M059J (cell line): ENCODE measurements around the gene MINAR2. TPM values are rescaled to one million over a fixed set of nuclear protein-coding genes. Genes with fewer than 3 reads are reported as not detected.

Source experiments
- DNase-seq: peaks from one replicate; pipeline ENCODE4 v3.0.0-alpha.2; 2012; ENCODE audit warnings: low read depth
- total RNA-seq: library from RNA; depleted of rRNA; stranded (reverse); fragments of >200 nt; shearing (Covaris generic); gene quantifications from 2 replicates; pipeline ENCODE4 v1.2.3, GENCODE V29; 2014; rRNA removed

MINAR2 gene, protein sequence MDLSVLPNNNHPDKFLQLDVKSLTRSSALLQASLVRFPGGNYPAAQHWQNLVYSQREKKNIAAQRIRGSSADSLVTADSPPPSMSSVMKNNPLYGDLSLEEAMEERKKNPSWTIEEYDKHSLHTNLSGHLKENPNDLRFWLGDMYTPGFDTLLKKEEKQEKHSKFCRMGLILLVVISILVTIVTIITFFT
- not detected in 2 replicates for total RNA-seq

DNA sequence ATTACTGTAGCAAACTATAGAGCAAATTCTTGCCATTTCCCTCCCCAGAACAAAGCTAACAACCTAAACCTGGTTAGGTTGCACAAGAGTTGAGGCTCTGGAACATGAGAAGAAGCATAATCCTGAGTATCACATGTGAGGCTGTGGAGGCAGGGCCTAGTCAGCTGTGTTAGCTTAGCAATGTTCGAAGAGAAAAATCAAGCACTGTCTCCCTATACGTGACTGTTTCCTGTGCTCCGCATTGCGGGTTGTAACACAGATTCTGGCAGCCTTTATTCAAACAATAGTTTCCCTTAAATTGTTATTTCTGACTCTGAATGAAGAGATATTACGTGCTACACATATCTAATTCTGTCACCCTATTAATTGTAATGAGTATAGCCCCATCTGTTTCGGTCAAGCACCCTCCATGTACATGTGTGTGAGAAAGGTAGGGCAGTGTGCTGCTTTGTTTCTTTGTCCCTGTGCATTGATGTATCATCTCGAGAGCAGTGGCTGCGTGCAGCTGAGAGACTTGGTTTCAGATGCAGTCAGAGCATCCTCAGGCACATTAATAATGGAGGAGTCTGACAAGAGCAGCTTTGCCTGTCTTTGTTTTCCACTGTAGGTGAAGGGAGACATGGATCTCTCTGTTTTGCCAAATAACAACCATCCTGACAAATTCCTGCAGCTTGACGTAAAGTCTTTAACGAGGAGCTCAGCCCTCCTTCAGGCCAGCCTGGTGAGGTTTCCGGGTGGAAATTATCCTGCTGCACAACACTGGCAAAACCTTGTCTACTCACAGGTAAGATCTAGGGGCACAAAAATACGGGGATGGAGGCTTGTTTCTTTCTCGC lies at the start of gene MINAR2:
Gene MINAR2 (plus strand): TSS at position 523 of the 836 bp plus-strand sequence. CDS start 97 bp downstream, at position 620.
- no peak for DNase-seq

GRCh38 chr5:129698661-129699060 lies 49.2 kb upstream of the MINAR2 start:
- no peak for DNase-seq

DNA sequence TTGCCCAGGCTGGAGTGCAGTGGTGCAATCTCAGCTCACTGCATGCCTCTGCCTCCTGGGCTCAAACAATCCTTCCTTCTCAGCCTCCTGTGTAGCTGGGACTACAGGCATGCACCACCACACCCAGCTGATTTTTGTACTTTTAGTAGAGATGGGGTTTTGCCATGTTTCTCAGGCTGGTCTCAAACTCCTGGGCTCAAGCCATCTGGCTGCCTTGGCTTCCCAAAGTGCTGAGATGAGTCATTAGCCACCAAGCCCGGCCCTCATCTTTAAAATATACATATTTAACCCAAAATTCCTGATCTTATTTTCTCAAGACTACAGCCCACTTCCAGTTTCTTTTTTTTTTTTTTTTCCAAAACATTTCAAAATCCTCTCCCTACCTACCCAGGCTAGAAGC lies 31.7 kb upstream of the MINAR2 start:
- no peak for DNase-seq

DNA sequence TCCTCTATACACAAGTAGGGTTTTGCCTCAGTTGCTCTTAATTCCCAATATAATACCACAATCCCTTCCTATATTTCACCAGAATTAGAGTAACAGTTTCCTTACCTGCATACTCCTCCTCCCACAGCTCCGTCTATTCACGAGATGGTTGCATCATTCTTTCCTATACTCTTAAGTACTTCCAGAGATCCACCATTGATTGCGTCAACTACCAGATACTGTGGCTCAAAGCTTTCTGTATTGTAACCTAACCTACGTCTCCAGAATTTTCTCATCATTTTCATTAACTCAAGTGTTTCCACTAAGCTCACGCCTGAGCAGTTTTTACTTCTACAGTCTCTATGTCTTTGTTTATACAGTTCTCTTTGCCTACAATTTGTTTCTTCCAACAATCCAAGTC lies 31.2 kb upstream of the MINAR2 start:
- no peak for DNase-seq

DNA sequence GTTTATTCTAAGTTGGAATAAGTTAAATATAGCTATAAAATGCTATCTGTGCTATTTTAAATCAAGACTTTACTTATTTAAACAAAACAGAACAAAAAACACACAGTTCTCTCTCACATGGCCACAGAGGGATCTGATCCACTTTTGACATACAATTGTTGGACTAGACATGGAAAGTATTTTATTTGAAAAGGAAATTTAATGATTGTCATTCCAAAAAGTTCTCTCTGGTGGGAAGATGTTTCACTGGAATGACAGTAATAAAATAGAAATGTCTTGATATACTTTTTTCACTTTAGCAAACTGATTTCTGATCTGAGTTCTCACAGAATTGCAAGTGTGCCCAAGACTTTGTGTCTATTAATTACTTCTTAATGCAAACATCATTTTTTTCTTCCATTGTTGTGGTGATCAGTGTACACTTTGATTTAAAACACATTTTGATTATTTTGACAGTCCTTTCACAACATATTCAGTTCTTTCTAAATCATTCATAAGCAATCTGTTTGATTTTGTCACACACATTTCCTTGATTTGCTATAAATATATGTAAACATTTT lies 30.1 kb upstream of the MINAR2 start:
- no peak for DNase-seq

GRCh38 chr5:129718471-129719090 lies 29.3 kb upstream of the MINAR2 start:
- DNase-seq: no peak

DNA sequence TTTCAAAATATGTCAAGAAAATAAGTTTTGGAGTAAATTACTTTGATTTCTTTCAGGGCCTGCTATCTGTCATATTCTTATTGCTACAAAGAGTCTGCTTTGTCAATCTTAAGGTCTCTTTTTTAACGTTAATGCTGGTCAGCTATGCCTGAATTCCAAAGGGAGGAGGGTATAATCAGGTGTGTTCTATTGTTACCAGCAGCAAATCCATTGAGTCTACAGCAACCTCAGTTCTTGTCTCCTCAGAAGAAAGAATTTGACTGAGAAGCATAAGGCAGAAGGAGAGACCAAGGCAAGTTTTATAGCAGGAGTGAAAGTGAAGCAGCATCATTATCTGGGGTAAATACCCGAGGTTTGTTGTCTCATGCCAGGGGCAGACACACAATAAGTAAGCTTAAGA lies 23.7 kb upstream of the MINAR2 start:
- DNase-seq: no peak

GRCh38 chr5:129724647-129725046 lies 23.2 kb upstream of the MINAR2 start:
- no peak for DNase-seq

- DNase-seq: no peak
These were observed 8.1 kb upstream of the MINAR2 start for GRCh38 chr5:129739773-129740172.

- no peak for DNase-seq
These were observed 4.2 kb upstream of the MINAR2 start for GRCh38 chr5:129743541-129744187.

DNA sequence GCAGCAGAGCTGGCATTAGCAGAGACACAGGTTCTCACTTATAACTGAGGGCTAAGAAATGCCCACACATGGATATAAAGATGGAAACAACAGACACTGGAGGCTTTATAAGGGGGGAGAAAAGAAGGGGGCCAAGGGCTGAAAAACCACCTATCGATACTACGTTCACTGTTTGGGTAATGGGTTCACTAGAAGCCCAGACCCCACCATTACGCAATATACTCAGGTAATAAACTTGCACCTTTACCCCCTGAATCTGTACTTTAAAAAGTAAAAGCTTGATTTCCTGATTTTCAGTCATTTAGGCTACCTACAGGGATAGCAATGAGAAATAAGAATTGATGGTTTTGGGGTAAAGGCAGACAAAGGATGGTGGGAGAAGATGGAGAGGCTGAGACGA lies 1.9 kb upstream of the MINAR2 start:
- no peak for DNase-seq

GRCh38 chr5:129746876-129747275 lies 1.0 kb upstream of the MINAR2 start:
- DNase-seq: no peak

- DNase-seq: no peak
These were observed 1.3 kb downstream of the MINAR2 start for GRCh38 chr5:129748913-129749880.

DNA sequence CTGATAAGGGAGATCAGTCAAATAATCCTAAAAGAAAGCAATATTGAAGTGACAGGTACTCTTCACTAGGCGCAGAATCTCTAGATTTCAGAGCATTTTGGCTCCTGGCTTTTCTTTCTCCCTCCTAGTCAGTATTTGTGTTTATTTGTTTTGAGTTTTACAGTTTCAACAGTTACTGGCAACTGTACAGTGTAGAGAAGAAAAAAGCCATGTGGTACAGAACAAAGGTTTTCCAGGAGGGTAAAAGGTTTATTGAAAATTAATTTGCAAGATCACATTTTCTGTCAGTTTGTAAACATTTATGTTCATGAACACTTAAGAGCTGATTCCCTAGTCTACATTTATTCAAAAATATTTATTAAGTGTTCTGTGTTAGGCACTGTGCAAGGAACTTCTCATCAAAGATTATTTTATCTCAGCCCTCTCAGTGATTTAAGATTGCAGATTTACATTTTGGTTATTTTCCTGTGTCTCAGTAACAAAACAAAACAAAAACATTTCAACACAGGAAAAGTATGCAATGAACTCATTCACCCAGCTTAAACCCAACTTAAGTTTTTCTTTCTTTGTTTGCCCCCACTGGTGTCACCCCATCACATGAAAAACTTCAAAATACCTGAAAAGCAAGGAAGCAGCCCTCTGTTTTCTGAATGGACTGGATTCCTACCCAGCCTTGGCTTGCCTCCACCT lies 12.9 kb downstream of the MINAR2 start:
- DNase-seq: no peak

DNA sequence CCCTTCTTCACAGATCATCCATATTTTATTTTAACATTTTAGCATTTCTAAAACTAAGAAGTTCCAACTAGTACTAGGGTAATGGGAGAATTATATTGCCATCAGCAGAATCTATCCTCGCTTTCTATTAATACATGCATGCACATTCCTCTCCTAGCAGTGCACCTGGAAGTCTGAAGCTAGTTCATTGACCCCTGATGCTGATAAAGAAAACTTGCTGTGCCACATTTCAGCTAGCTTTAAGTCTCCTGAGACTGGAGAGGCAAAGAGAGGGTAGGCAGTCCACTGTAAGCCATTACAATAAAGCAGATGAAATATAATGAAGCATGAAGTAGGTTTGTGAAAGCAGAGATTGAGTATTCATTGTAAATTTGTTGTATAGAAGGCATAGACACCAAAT lies 15.8 kb downstream of the MINAR2 start:
- DNase-seq: no peak

DNA sequence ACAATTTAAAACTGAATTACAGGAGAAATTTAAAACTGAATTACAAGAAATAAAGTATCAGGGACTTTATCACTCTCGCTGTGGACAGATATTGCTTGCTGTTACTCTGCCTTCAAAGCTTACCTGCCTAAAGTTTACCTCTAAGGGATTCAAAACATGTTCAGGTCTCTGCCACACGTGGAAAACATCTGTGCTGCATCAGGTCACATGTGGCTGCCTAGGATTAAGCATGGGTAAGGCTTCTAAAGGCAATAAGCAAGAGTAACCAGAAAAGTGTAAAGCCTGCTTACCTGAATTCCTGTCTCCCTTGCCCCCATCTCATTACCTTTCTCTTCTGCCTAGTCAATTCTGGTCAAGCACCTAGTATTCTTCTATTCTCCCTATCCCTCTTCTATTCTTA lies 18.9 kb downstream of the MINAR2 start:
- DNase-seq: no peak

DNA sequence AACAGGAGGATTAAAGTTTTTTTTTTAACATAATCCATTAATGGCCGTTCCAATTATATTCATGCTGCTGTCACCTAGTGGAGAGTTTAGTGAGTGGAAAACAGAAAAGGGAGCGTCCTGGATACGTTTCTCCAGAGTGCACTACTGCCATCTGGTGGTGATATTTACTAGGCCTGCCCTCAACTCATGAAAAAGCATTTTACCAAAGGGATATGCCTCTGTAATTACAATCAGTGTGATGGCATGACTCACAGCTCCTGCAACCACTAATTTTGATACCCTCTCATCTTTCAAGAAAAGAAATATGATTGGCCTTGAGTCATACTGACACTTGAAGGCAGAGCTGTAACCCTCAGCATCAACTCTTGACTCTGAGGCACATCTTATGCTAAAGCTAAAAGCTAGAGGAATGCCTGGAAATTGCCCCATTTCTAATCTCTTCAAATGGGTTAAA lies 20.1 kb downstream of the MINAR2 start:
- DNase-seq: peak; percentile 81

- DNase-seq: no peak
These were observed 20.8 kb downstream of the MINAR2 start for GRCh38 chr5:129768735-129769134.

GRCh38 chr5:129770024-129770820 lies 22.3 kb downstream of the MINAR2 start:
- DNase-seq: no peak
